Muscle of arm (tissue), 12 donors: Measurements from ENCODE around the gene APOLD1. TPM values are rescaled to one million over a fixed set of nuclear protein-coding genes. Genes with fewer than 3 reads are reported as not detected.
"Not testable (repeated sequence)": the region's sequence is repeated elsewhere in the genome, so short reads cannot be mapped to it uniquely, and the experiment has no call there.

Experiments
- DNase-seq: peaks from one replicate; pipeline ENCODE4 v3.0.0-alpha.2; 2013
- polyA plus RNA-seq, 12 donors: library from polyadenylated mRNA; unstranded; fragments of 120-200 nt; gene quantifications; one replicate each; pipeline ENCODE4 v1.2.1, GENCODE V29; 2013; ENCODE audit not compliant: insufficient read length in 12 of 12

APOLD1 gene
- polyA plus RNA-seq, 12 donors: 2.9 to 13.1 (median 10.3) TPM; not detected in 1

DNA sequence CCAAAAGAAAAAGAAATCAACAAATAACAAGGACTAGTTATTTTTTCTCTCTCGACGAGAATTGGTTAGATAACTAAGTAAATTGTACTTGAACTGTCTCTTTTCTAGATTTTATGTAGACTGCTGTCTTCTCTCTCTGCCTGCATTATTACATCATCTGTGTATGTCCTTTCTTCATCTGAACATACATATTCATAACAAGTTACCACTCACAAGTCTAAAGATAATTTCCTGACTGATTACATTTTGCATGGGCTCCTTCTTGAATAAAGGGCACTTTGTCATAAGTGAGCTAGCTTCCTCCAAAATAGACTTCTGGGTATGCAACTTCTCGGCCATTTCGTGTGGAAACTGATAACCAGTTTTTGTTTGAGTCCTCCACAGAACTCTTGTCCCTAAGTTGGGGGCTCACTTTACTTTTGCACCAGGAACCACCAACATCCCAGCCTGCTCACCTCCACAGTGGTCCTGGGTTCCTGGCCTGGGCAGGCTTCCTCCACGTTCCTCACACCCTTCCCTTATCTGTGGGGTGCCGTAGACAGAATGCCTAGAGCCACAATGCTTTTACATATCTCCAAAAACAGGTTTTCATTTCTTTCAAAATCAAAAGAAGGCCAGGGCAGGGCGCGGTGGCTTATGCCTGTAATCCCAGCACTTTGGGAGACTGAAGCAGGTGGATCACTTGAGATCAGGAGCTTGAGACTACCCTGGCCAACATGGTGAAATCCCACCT lies 21.5 kb downstream of the APOLD1 start:
- no peak for DNase-seq

DNA sequence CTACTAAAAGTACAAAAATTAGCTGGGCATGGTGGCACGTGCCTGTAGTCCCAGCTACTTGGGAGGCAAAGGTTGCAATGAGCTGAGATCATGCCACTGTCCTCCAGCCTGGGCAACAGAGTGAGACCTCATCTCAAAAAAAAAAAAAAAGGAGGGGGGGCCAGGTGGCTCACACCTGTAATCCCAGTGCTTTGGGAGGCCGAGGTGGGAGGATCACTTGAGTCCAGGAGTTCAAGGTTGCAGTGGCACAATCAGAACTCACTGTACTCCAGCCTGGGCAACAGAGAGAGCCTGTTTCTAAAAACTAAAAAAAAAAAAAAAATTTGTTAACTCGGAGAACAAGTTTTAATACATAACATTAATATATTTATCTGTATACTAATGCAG lies 22.1 kb downstream of the APOLD1 start:
- not testable (repeated sequence) for DNase-seq

GRCh38 chr12:12807970-12808702 lies 22.7 kb downstream of the APOLD1 start:
- peak; percentile 41 for DNase-seq

GRCh38 chr12:12810553-12811021 lies 25.1 kb downstream of the APOLD1 start:
- DNase-seq: no peak

DNA sequence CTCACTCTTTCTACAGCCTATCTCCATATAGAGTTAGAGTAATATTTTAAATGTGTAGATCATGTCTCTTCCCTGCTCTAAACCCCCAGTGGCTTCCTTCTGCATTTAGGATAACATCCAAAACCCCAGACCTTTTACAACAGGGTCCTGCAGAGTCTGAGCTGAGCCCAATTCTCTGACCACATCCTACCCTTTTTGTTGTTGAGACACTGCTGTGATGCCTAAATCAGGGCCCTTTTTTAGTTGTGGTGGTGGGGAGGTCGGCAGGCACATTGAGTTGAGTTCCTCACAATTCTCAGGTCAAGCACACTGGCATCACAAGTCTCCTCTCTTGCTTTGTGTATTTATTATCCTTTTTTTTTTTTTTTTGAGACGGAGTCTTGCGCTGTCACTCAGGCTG lies 25.9 kb downstream of the APOLD1 start:
- no peak for DNase-seq

DNA sequence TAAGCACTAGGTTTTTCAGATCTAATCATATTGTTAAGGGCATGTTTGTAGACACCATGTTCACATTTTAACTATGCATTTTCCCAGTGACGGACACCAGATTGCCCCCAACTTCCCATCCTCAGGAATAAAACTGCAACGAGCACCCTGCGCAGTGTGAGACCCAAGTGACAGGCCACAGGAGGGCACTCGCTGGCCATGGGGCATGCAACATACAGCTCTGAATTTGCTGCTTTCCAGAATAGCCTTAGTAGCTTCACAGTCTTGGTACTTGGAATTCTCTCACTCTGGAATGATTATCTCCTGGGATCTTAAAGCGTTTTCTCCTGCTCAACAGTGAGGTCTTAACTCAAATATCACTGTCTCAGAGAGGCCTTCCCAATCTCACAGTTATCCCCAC lies 26.7 kb downstream of the APOLD1 start:
- DNase-seq: no peak

- no peak for DNase-seq
These were observed 27.2 kb downstream of the APOLD1 start for GRCh38 chr12:12812618-12813119.

- DNase-seq: peak; percentile 96
These were observed 28.0 kb downstream of the APOLD1 start, which contains the start of gene DDX47 for GRCh38 chr12:12813120-12814101. TSS of gene DDX47 (plus strand) at chr12:12813346. CDS start at chr12:12813368, 22 bp downstream.

- no peak for DNase-seq
These were observed 32.2 kb downstream of the APOLD1 start for GRCh38 chr12:12817616-12818015.

DNA sequence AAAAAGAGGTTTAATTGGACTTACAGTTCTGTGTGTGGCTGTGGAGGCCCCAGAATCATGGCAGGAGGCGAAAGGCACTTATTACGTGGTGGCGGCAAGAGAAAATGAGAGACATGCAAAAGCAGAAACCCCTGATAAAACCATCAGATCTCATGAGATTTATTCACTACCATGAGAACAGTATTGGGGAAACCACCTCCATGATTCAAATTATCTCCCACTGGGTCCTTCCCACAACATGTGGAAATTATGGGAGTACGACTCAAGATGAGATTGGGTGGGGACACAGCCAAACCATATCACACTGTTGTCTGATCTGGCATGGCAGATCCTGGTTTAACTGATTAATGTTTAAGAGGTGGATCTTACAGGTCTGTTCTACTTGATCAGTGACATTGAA lies 33.2 kb downstream of the APOLD1 start:
- DNase-seq: no peak

DNA sequence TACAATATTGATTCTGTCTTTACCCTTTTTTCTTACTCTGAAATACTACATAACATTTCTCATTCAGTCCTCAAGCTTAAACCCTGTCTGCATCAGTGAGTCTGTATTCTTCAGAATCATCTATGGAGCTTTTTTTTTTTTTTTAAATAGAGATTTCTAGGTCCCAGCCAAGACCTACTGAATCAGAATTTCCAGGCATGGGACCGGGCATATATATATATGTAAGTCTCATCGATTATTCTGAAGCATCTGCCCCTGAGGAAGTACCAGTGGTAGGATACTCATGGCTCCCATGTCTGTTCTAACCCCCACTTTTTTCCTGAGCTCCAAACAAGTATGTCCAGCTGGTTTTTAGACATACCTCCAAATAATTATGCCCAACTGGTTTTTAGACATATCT lies 33.8 kb downstream of the APOLD1 start:
- no peak for DNase-seq

DNA sequence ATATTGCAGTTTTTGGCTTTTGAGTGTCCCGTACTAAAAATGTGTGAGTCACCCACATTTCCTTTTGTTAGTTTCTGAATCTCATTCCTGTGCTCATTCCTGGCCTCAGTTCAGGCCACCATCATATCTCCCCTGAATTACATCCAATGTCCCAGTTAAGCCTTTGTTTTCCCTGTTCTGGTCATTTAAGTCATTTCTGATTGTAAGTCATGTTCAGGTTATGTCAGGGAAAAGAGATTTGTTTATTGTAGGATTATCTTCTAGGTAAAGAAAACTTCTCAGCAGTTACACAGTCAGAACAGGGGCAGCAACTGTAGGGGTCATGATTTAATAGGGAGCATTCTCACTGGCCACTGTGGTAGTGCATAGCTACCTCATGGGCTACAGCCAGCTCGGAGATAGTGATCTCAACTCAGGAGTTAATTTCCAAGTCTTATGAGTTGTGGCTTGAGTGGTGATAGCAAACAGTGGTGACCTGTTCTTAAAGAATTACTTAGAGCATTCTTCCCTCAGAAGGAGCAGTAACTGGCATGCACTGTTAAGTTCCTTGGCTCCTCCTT lies 34.4 kb downstream of the APOLD1 start:
- no peak for DNase-seq

DNA sequence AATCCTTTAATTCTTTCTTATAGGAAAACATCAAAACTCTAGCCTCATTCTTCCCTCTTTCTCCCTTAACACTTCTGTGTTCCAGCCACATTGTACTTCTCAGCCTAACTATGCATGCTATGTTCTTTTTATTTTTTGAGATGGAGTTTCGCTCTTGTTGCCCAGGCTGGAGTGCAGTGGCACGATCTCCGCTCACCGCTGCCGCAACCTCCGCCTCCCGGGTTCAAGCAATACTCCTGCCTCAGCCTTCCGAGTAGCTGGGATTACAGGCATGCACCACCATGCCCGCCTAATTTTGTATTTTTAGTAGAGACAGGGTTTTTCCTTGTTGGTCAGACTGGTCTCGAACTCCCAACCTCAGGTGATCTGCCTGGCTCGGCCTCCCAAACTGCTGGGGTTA lies 34.9 kb downstream of the APOLD1 start:
- not testable (repeated sequence) for DNase-seq

- no peak for DNase-seq
These were observed 36.5 kb downstream of the APOLD1 start for GRCh38 chr12:12821975-12822374.

GRCh38 chr12:12822886-12823285 lies 37.4 kb downstream of the APOLD1 start:
- DNase-seq: no peak

DNA sequence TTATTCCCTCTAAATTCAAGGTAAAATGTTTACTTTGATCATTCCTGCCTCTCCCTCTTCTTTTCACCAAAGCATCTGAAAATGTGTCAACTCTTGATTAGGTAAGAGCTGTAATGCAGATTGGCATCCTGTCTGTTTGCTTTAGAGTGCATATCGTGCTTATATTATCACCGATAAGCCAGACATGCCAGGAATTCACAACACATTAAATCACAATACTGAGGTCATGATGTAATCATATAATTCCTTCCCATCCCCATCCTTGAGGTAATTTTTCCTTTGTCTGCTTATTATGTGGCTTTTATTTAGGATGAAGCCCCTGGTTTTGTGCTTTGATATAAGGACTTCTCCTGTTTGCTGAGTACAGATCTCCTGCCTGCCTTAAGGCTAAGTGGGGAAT lies 37.8 kb downstream of the APOLD1 start:
- DNase-seq: no peak

DNA sequence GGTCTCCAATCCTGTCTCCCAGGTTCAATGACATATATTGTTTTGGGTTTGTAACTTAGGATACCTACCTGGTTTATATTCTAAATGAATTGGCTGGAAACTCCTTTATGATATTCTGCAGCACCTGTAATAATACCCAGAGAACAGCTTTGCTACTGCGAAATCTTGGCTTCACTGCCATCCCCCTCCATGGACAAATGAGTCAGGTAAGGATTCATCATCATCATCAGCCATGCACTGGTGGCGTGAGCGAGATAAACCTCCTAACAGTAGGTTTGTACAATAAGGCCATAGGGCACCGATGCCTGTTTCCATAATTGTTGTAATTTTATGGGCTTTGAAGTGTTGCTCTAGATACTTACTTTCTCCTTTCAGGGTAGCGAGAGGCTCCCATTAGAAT lies 38.4 kb downstream of the APOLD1 start:
- DNase-seq: no peak

GRCh38 chr12:12835378-12836146 lies 50.1 kb downstream of the APOLD1 start:
- DNase-seq: no peak

GRCh38 chr12:12836571-12836970 lies 51.1 kb downstream of the APOLD1 start:
- no peak for DNase-seq

DNA sequence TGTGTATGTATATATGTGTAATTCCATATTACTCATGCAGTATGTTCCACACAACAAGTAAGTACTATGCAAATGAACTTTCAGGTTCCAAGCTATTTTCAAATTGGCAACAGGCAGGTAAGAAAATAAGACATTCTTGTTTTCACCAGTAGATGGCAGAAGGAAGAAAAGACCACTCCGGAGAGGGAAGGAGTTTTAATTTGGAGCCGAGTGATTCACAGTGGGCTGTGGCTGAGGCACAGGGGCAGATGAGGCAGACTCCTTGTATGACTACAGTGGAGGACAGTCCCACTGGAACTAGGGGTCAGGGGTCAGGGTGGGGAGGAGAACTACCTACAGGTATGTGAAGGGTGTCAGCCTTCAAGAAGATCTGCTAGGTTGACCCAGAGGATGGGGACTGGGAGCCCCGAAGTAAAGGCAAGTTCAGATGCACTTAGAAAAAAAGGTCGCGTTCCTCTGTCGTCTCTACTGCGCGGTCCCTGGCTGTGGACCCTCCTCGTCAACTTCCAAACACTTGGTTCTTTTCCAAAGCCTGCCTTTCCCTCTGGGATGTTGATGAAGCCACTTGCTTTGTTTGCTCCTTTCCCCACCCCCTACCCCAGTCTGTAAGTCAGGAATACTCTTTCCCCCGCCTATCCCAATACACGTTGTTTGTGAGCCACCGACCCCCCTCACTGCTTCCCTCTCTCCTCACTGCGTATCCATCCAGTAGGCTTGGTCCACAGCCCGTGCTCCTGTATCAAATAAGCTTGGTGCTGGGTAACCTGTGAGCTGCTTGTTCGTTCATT lies 51.8 kb downstream of the APOLD1 start:
- DNase-seq: peak; percentile 45
